Spleen (tissue), 7 donors: ENCODE results near the gene CCNA2.

Source experiments
- CTCF ChIP-seq, 11 experiments: fragments of 200-600 bp in 7 of 11; fragments of 450-650 bp in 4 of 11; sonication (generic) in 4 of 11; IDR thresholded peaks in 8 of 11; conservative IDR thresholded peaks in 3 of 11; 1 replicate in 7 of 11; 2 replicates in 4 of 11; pipeline versions ENCODE4 v1.4.0 to v1.8.0; 2016 to 2021; ENCODE audit warnings: antibody characterized with exemption in 11 of 11, inconsistent platforms in 4 of 11, mild to moderate bottlenecking in 1 of 11
- POLR2A ChIP-seq, 3 donors: fragments of 450-650 bp; IDR thresholded peaks; one replicate each; pipeline ENCODE4 v1.5.1; 2017; ENCODE audit warnings: antibody characterized with exemption in 3 of 3, mild to moderate bottlenecking in 1 of 3
- donor health status: DM: no; HTN: no; CAD: no; lungs with moderate emphysema.
- donor health status: DM: no; HTN: no; CAD: no.
- donor health status: DM: no; HTN: no; CAD: no.

DNA sequence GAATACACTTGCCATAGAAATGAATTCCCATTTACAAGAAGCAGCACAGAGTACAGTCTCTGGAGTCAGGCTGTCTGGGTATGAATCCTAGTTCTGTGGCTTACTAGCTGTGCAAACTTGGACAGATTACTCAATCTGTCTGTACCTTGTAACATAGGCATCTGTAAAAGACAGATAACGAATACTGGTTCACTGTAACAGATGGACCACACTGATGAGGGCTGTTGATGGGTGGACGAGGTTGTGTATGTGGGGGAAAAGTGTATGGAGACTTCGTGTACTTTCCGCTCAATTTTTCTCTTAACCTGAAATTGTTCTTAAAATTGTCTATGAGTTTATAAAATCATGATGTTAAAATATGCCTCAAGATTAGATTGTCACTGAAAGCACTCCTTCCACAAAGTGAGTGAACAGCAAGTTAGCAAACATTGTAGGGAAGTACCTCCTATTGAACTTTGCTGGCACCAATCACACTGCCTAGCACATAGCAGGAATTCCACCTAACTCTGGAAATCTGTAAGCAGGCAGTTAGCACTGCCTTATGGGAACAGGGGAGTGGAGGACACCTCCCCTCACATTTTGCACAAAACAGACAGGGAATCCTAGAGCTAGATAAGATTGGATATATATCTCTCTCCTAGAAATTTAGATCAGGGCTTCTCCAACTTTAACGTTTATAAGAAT is 29.0 kb downstream of the CCNA2 start:
- TF ChIP-seq CTCF (IDR thresholded peaks at IDR 0.05 in 8 of 11, conservative IDR thresholded peaks at IDR 0.05 in 3 of 11) (no peak), POLR2A (IDR thresholded peaks at IDR 0.05) (no peak)
